B cell (primary cell): Measurements from ENCODE around the gene SNTA1.

Source experiments
- CTCF ChIP-seq: fragments of 200-600 bp; IDR thresholded peaks from one replicate; pipeline ENCODE4 v1.8.0; 2022; ENCODE audit warnings: antibody characterized with exemption, mild to moderate bottlenecking
- EZH2 ChIP-seq: IDR thresholded peaks from 2 replicates; pipeline ENCODE4 v1.6.1; 2012; ENCODE audit warnings: borderline replicate concordance, low read depth, mild to moderate bottlenecking, moderate library complexity, low read length; ENCODE audit not compliant: insufficient read depth, poor library complexity, severe bottlenecking

- TF ChIP-seq CTCF (peak; percentile 47), EZH2 (no peak)
These were observed 27.6 kb downstream of the SNTA1 start for GRCh38 chr20:33415948-33416347.
